ENCODE measurements around the gene TDP1.

The TDP1 gene

DNA sequence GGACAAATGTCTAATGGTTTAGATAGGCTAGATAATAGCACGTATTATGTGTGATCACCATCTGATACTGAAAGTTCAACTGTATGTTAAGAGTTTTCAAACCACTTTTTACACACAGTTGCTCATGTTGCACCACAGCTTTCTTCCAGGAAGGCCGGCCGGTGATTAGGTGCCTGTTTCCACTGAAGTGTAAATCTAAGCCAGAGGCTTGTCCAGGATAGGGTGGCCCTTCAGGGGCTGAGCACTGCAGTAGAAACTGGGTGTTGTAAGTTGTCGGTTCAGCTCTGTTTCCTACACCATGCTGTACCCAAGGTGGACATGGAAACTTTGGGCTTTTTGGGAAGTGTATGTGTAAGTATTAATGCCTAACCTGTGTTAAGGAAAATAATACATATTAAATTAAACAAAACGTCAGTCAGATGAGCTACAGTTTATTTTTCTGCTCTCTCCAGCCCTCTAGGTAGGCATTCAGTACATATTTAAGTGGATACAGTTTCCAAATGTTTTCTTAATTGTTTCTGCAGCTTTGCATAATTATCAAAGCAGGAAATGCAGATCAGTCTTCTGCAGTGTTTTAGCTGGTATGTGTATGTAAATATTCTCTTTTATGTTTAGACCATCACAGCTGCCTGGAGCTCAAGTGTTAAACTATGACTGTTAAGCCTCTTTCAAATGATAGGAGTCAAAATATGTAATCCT, 30.9 kb downstream of the TDP1 start:
- no peak overlapping the region for H3K4me3 ChIP-seq (ENCODE audit: low read depth, low read length)
- DNase-seq (ENCODE audit: low read depth): no peak
- TF ChIP-seq, protein P1, sequence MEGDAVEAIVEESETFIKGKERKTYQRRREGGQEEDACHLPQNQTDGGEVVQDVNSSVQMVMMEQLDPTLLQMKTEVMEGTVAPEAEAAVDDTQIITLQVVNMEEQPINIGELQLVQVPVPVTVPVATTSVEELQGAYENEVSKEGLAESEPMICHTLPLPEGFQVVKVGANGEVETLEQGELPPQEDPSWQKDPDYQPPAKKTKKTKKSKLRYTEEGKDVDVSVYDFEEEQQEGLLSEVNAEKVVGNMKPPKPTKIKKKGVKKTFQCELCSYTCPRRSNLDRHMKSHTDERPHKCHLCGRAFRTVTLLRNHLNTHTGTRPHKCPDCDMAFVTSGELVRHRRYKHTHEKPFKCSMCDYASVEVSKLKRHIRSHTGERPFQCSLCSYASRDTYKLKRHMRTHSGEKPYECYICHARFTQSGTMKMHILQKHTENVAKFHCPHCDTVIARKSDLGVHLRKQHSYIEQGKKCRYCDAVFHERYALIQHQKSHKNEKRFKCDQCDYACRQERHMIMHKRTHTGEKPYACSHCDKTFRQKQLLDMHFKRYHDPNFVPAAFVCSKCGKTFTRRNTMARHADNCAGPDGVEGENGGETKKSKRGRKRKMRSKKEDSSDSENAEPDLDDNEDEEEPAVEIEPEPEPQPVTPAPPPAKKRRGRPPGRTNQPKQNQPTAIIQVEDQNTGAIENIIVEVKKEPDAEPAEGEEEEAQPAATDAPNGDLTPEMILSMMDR (IDR thresholded peaks at IDR 0.05; ENCODE audit: low read depth, low read length, missing control alignments): no peak

DNA sequence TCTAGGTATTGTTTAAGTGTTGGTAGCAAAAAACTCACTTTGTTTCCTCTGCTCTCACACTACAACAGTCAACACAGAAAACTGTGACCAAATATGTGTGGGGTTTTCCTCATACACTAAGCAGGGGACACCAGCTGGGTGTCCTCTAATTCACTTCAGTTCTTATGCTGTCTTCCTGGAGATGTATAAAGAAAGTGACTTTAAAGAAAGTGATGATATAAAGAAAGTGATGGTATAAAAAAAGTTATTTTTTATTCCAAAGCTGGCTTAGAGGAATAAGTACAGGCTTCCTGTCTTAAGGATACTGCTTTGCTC, 31.4 kb downstream of the TDP1 start:
- H3K4me3 ChIP-seq (ENCODE audit: low read depth, low read length): no peak overlapping the region
- TF ChIP-seq, protein P1 (IDR thresholded peaks at IDR 0.05; ENCODE audit: low read depth, low read length, missing control alignments): no peak
- DNase-seq (ENCODE audit: low read depth): no peak

DNA sequence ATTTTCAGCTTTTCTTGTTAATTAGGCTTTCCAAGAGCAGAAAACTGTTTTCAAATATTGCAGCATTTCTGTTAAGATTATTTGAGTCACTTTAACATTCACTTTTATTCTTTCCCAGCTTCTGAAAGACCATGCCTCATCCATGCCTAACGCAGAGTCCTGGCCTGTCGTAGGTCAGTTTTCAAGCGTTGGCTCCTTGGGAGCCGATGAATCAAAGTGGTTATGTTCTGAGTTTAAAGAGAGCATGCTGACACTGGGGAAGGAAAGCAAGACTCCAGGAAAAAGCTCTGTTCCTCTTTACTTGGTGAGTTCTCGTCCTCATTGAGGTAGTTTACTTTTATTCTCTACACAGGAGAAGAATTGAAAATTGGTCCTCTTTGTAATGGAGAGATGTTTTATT, 33.1 kb downstream of the TDP1 start:
- TF ChIP-seq, protein P1 (IDR thresholded peaks at IDR 0.05; ENCODE audit: low read depth, low read length, missing control alignments): no peak
- no peak overlapping the region for H3K4me3 ChIP-seq (ENCODE audit: low read depth, low read length)
- DNase-seq (ENCODE audit: low read depth): no peak

DNA sequence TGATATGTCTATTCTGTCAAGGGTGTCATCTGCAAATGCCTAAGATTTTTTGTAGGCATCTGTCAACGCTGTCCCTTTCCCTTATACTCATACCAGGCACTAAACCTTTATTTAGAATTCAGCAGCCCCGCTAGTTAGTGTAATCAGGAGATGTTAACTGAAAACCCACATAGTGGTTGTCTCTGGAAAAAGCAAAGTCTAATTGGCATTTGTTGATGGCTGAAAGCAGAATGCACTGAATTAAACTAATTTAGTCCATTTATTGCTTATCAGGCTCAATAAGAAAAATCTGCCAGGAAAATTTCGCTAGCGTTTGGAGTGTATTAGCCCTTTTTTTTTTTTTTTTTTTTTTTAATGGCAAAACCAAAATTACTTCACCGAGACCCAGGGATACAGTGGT, 34.5 kb downstream of the TDP1 start:
- no peak overlapping the region for H3K4me3 ChIP-seq (ENCODE audit: low read depth, low read length)
- DNase-seq (ENCODE audit: low read depth): no peak
- TF ChIP-seq, protein P1 (IDR thresholded peaks at IDR 0.05; ENCODE audit: low read depth, low read length, missing control alignments): no peak

DNA sequence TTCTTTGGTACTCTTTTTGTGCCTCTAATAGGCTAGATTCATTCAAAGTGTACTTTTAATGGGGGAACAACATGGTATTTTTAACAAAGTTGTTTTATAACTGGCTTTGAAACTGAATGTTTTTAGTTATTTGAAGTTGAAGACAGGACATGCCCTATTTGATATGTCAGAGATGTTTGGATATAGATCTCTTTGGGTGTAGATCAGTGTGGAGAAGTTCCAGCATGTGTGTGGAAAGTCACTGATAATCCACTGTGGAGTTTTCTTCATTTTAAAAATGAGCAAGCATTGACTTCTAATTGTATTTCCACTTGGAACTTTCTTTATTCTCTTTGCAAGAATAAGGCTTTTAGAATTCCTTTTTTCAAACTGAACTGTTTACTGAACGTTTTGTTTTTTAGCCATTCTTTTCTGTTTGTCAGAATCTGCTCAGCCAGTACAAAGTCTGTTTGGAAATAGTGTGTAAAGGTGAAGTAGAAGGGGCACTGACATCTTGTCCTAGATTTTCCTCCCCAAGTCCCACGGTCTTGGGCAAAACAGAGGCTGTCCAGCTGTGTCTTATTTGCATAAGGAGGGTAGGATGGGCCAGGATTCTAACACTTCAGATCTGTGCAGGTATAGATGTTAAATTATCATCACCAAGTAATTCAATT, 35.0 kb downstream of the TDP1 start:
- no peak for DNase-seq (ENCODE audit: low read depth)
- H3K4me3 ChIP-seq (ENCODE audit: low read depth, low read length): no peak overlapping the region
- TF ChIP-seq, protein P1 (IDR thresholded peaks at IDR 0.05; ENCODE audit: low read depth, low read length, missing control alignments): no peak

DNA sequence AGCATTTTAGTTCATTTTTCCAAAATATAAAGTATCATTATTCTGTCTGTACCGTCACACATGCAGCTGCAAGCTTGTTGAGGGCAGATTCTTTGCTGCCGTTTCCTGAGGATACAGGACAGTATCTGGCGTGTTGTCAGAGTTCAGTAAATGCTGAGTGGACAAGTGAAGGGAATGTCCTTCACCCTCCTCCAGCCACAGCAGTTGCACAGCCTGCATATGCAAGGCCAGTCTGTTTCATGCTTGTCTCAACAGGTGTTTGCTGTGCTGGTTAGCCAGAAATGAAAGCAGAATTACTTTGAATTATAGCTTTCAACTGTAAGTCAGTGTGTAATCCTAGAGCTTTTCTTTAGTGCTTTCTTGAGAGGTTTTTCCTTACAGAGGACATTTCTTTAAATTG, 36.5 kb downstream of the TDP1 start:
- DNase-seq (ENCODE audit: low read depth): no peak
- H3K4me3 ChIP-seq (ENCODE audit: low read depth, low read length): no peak overlapping the region
- TF ChIP-seq, protein P1 (IDR thresholded peaks at IDR 0.05; ENCODE audit: low read depth, low read length, missing control alignments): no peak

DNA sequence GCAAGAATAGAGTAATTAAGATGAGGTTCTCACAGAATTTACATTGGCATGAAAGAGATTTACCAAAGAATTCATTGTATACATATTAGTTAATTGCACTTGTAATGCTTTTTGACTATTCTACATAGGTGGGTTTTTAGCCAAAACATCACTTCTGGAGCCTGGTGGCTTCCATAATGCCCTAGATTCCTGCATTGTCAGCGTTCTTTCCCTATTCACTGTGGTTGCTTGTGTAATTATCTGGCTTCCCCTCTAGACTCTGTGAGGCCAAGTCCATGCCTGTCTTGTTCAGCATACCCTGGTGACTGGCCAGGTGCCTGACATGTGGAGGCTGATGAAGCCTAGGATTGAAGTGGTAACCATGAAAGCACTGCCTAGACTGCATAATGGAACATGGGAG, 41.2 kb downstream of the TDP1 start:
- H3K4me3 ChIP-seq (ENCODE audit: low read depth, low read length): no peak overlapping the region
- DNase-seq (ENCODE audit: low read depth): no peak
- TF ChIP-seq, protein P1 (IDR thresholded peaks at IDR 0.05; ENCODE audit: low read depth, low read length, missing control alignments): no peak

Data from GM12864 (cell line).